Activated naive CD4-positive, alpha-beta T cell treated with anti-CD3 and anti-CD28 coated beads for 36 hours (primary cell): ENCODE data around the gene HDC. TPM values are rescaled to one million over a fixed set of nuclear protein-coding genes. Genes with fewer than 3 reads are reported as not detected.

Experiments
- CTCF ChIA-PET: fragments of 350-600 bp; sonication (Branson Sonifier 250); formaldehyde crosslinking; loops from one replicate; lab custom pipeline; 2021; ENCODE audit warnings: antibody characterized with exemption; lab: Charles Lee
- DNase-seq: peaks from one replicate; pipeline ENCODE4 v3.0.0-alpha.2; 2020
- H3K27ac Mint-ChIP-seq: one replicate; pipeline ENCODE4 v1.8.0; 2021; ENCODE audit warnings: mild to moderate bottlenecking, mixed read lengths
- H3K27me3 Mint-ChIP-seq: one replicate; pipeline ENCODE4 v1.8.0; 2021; ENCODE audit warnings: low read depth, mixed read lengths
- H3K36me3 Mint-ChIP-seq: one replicate; pipeline ENCODE4 v1.8.0; 2021; ENCODE audit warnings: low read depth, mixed read lengths
- H3K4me1 Mint-ChIP-seq: one replicate; pipeline ENCODE4 v1.8.0; 2021; ENCODE audit warnings: low read depth, mixed read lengths
- H3K4me3 Mint-ChIP-seq: one replicate; pipeline ENCODE4 v1.8.0; 2021; ENCODE audit warnings: mild to moderate bottlenecking, moderate library complexity, mixed read lengths
- H3K9me3 Mint-ChIP-seq: one replicate; pipeline ENCODE4 v1.8.0; 2021; ENCODE audit warnings: mixed read lengths
- intact Hi-C: fragments of 100-400 bp; cut with micrococcal nuclease; formaldehyde crosslinking; loops from one replicate; pipeline ENCODE4 v1.15.1; 2023
- total RNA-seq, 2 experiments: library from RNA; stranded (reverse); gene quantifications; one replicate each; pipeline ENCODE4 v1.2.3, GENCODE V29; 2021

HDC gene
- total RNA-seq, 2 experiments from 2014 or later, result 0.95 to 1.1 TPM

- CTCF ChIA-PET, result interaction anchor here (0.7 to 1.4 kb wide), 4 partner anchors 9 to 96 kb away, joined by 3 to 5 read pairs (median 4); no protein-coding TSS in a partner anchor
- no peak for DNase-seq
- peaks cover 15% of the 10 kb centered on the region for H3K4me1 Mint-ChIP-seq
- no peaks in the 10 kb centered on the region for H3K9me3 Mint-ChIP-seq
- H3K27ac Mint-ChIP-seq, result no peak overlapping the region
- H3K27me3 Mint-ChIP-seq, result peaks cover 5% of the 10 kb centered on the region
- H3K36me3 Mint-ChIP-seq, result peaks cover 18% of the 10 kb centered on the region
- H3K4me3 Mint-ChIP-seq, result no peak overlapping the region
- intact Hi-C loops, result loop anchor here (2.0 kb wide), 1 partner anchor 37 kb away; the partner anchor contains the start of gene SLC27A2
Measured at GRCh38 chr15:50219820-50220219, 45.7 kb downstream of the HDC start.

- Mint-ChIP-seq H3K27me3 (peaks cover 10% of the 10 kb centered on the region), H3K27ac (no peak overlapping the region), H3K4me1 (peaks cover 15% of the 10 kb centered on the region), H3K9me3 (no peaks in the 10 kb centered on the region), H3K36me3 (peaks cover 16% of the 10 kb centered on the region), H3K4me3 (no peak overlapping the region)
- DNase-seq, result no peak
- CTCF ChIA-PET, result interaction anchor here (1.4 kb wide), 1 partner anchor 8 kb away, joined by 5 read pairs; no protein-coding TSS in a partner anchor
- intact Hi-C loops, result loop anchor here (2.0 kb wide), 1 partner anchor 36 kb away; the partner anchor contains the start of gene SLC27A2
Measured at GRCh38 chr15:50218691-50219090, 46.8 kb downstream of the HDC start.

GRCh38 chr15:50218291-50218690 is 47.2 kb downstream of the HDC start:
- intact Hi-C loops, result loop anchor here (2.0 kb wide), 1 partner anchor 35 kb away; the partner anchor contains the start of gene SLC27A2
- no peak for DNase-seq
- Mint-ChIP-seq H3K27ac (no peak overlapping the region), H3K4me3 (no peak overlapping the region), H3K4me1 (peaks cover 15% of the 10 kb centered on the region), H3K27me3 (peaks cover 11% of the 10 kb centered on the region), H3K9me3 (no peaks in the 10 kb centered on the region), H3K36me3 (peaks cover 12% of the 10 kb centered on the region)
- CTCF ChIA-PET, result no interaction called here

GRCh38 chr15:50210462-50211157 is 54.9 kb downstream of the HDC start:
- Mint-ChIP-seq H3K27me3 (peaks cover 14% of the 10 kb centered on the region), H3K4me3 (no peak overlapping the region), H3K27ac (no peak overlapping the region), H3K4me1 (no peaks in the 10 kb centered on the region), H3K9me3 (peaks cover 17% of the 10 kb centered on the region), H3K36me3 (peaks cover 53% of the 10 kb centered on the region)
- CTCF ChIA-PET, result interaction anchor here (1.2 to 1.5 kb wide), 2 partner anchors 9 to 105 kb away, joined by 3 to 5 read pairs; no protein-coding TSS in a partner anchor
- intact Hi-C loops, result no loop called here
- no peak for DNase-seq

GRCh38 chr15:50209809-50210208 is 55.7 kb downstream of the HDC start:
- Mint-ChIP-seq H3K27ac (no peak overlapping the region), H3K9me3 (peaks cover 17% of the 10 kb centered on the region), H3K36me3 (peaks cover 56% of the 10 kb centered on the region), H3K4me1 (no peaks in the 10 kb centered on the region), H3K4me3 (no peak overlapping the region), H3K27me3 (peaks cover 14% of the 10 kb centered on the region)
- CTCF ChIA-PET, result interaction anchor here (1.5 kb wide), 1 partner anchor 106 kb away, joined by 3 read pairs; no protein-coding TSS in a partner anchor
- no peak for DNase-seq
- intact Hi-C loops, result no loop called here

- CTCF ChIA-PET, result interaction anchor here (0.7 kb wide), 1 partner anchor 110 kb away, joined by 3 read pairs; no protein-coding TSS in a partner anchor
- Mint-ChIP-seq H3K4me1 (no peaks in the 10 kb centered on the region), H3K4me3 (no peak overlapping the region), H3K27ac (no peak overlapping the region), H3K9me3 (peaks cover under 1% of the 10 kb centered on the region), H3K36me3 (peaks cover 56% of the 10 kb centered on the region), H3K27me3 (peaks cover 2% of the 10 kb centered on the region)
- intact Hi-C loops, result no loop called here
- DNase-seq, result no peak
Measured at GRCh38 chr15:50206020-50206419, 59.5 kb downstream of the HDC start.

- Mint-ChIP-seq H3K9me3 (no peaks in the 10 kb centered on the region), H3K4me3 (no peak overlapping the region), H3K27me3 (no peaks in the 10 kb centered on the region), H3K4me1 (no peaks in the 10 kb centered on the region), H3K36me3 (peaks cover 28% of the 10 kb centered on the region), H3K27ac (no peak overlapping the region)
- CTCF ChIA-PET, result no interaction called here
- intact Hi-C loops, result no loop called here
- no peak for DNase-seq
Measured at GRCh38 chr15:50202003-50202402, 63.5 kb downstream of the HDC start.

- no peak overlapping the region for H3K27ac Mint-ChIP-seq
- intact Hi-C loops, result no loop called here
Measured at GRCh38 chr15:50192926-50193620, 72.5 kb downstream of the HDC start.

GRCh38 chr15:50192164-50192563 is 73.4 kb downstream of the HDC start:
- DNase-seq, result no peak
- Mint-ChIP-seq H3K9me3 (no peaks in the 10 kb centered on the region), H3K4me1 (no peaks in the 10 kb centered on the region), H3K4me3 (no peak overlapping the region), H3K36me3 (peaks cover 16% of the 10 kb centered on the region), H3K27ac (no peak overlapping the region), H3K27me3 (no peaks in the 10 kb centered on the region)
- CTCF ChIA-PET, result no interaction called here
- intact Hi-C loops, result no loop called here

More at GRCh38 chr15:50192926-50193620, 72.5 kb downstream of the HDC start:
- CTCF ChIA-PET, result no interaction called here
- Mint-ChIP-seq H3K4me1 (no peaks in the 10 kb centered on the region), H3K36me3 (peaks cover 9% of the 10 kb centered on the region), H3K27me3 (no peaks in the 10 kb centered on the region), H3K4me3 (no peak overlapping the region), H3K9me3 (no peaks in the 10 kb centered on the region)
- DNase-seq, result no peak

Other genes with a start within 250 kb of the HDC start
- gene ATP8B4, start 146.5 kb downstream of the HDC start, total RNA-seq, result 1 to 10 TPM; 2.0 to 2.9 TPM
- 10 to 100 TPM; 25.2 TPM for gene SLC27A2, start 83.5 kb downstream of the HDC start, total RNA-seq
- 10 to 100 TPM; 48.2 to 53.5 TPM for gene GABPB1, start 89.5 kb upstream of the HDC start, total RNA-seq
- gene USP8, start 158.7 kb upstream of the HDC start, total RNA-seq, result 10 to 100 TPM; 31.6 TPM